ENCODE data around the gene AZU1.
"Not testable (repeated sequence)": the region's sequence is repeated elsewhere in the genome, so short reads cannot be mapped to it uniquely, and the experiment has no call there.

AZU1 gene

GRCh38 chr19:876089-876488 is 48.5 kb downstream of the AZU1 start:
- H3K4me3 ChIP-seq (ENCODE audit: low read depth, low read length) = no peak overlapping the region
- no peak for TF ChIP-seq CTCF (IDR thresholded peaks at IDR 0.05; ENCODE audit: borderline replicate concordance, insufficient read depth, low read depth, low read length)

- no peak overlapping the region for H3K4me3 ChIP-seq (ENCODE audit: low read depth, low read length)
- TF ChIP-seq CTCF (IDR thresholded peaks at IDR 0.05; ENCODE audit: borderline replicate concordance, insufficient read depth, low read depth, low read length) = no peak
Measured at GRCh38 chr19:876780-877314, 49.2 kb downstream of the AZU1 start.

GRCh38 chr19:877992-878660 is 50.5 kb downstream of the AZU1 start:
- not testable (repeated sequence) for H3K4me3 ChIP-seq (ENCODE audit: low read depth, low read length)

- H3K4me3 ChIP-seq (ENCODE audit: low read depth, low read length) = not testable (repeated sequence)
Measured at GRCh38 chr19:878751-879561, 51.3 kb downstream of the AZU1 start.

- no peak overlapping the region for H3K4me3 ChIP-seq (ENCODE audit: low read depth, low read length)
- no peak for TF ChIP-seq CTCF (IDR thresholded peaks at IDR 0.05; ENCODE audit: borderline replicate concordance, insufficient read depth, low read depth, low read length)
Measured at GRCh38 chr19:879711-880438, 52.2 kb downstream of the AZU1 start.

Data from GM12875 (cell line).